HEK293T (cell line): ENCODE results near the gene TDG.

Source experiments
- ARNT ChIP-seq: fragments of 450-650 bp; IDR thresholded peaks from 2 replicates; pipeline ENCODE4 v1.6.1; 2017; ENCODE audit warnings: mild to moderate bottlenecking
- BHLHE40 ChIP-seq: fragments of 450-650 bp; IDR thresholded peaks from 2 replicates; pipeline ENCODE4 v1.6.1; 2016; ENCODE audit warnings: mild to moderate bottlenecking, moderate library complexity, borderline replicate concordance
- FOXA1 ChIP-seq: fragments of 450-650 bp; IDR thresholded peaks from 2 replicates; pipeline ENCODE4 v1.6.1; 2016; ENCODE audit warnings: mild to moderate bottlenecking
- FOXM1 ChIP-seq: fragments of 450-650 bp; IDR thresholded peaks from 2 replicates; pipeline ENCODE4 v1.6.1; 2017; ENCODE audit warnings: mild to moderate bottlenecking, borderline replicate concordance

DNA sequence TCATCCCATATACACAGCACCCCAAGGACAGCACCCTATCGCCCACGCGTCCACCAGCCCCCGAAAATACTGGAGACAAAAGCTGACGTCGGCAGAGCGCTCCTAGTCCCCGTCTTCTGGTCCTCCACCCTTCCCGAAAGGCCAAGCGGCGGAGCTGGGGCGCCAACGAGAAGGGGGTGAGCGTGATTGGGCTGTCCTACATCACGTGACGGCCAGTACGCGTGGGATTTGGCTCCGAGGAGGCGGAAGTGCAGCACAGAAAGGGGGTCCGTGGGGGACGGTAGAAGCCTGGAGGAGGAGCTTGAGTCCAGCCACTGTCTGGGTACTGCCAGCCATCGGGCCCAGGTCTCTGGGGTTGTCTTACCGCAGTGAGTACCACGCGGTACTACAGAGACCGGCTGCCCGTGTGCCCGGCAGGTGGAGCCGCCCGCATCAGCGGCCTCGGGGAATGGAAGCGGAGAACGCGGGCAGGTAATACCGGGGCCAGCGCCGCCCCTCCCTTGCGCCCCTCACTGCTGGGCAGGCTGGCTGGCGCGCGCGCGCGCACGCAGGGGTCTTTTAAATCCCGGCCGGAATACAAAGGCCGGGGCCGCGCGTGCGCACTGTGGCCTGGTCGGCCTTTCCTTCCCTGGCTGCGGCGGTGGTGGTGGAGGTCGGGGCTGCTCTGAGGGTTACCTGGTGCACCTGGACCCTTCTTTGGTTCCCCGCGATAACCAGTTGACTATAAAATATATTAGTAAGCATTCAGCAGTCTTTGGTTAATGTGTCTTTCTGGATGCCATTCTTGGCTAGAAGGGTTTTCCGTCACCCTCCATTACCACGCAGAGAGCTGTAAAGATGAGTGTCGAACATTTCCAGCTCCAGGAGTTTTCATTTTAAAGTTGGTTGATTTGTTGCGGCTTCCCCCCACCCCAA lies at the start of gene TDG:
- TF ChIP-seq BHLHE40 (no peak), ARNT (no peak), FOXM1 (no peak), FOXA1 (no peak)
